H1 (cell line): Measurements from ENCODE around the gene USP12. TPM values are rescaled to one million over a fixed set of nuclear protein-coding genes. Genes with fewer than 3 reads are reported as not detected.
A peak's percentile ranks its signal among the peaks of the same experiment; 100 is the strongest.

Experiments used
- CTCF ChIA-PET: fragments of 300-600 bp; sonication (Branson Sonifier 250); formaldehyde crosslinking; loops from one replicate; lab custom pipeline; 2021; ENCODE audit not compliant: partially characterized antibody; lab: Charles Lee
- POLR2A ChIA-PET: fragments of 300-600 bp; sonication (Branson Sonifier 250); formaldehyde crosslinking; loops from one replicate; lab custom pipeline; 2021; ENCODE audit warnings: inconsistent platforms; ENCODE audit not compliant: partially characterized antibody; lab: Charles Lee
- DNase-seq, 2 experiments: peaks; one replicate each; pipeline versions ENCODE4 v3.0.0 to v3.0.0-alpha.2; 2010 to 2022; ENCODE audit warnings: low spot score in 2 of 2, low read depth in 1 of 2, mixed read lengths in 1 of 2
- FAIRE-seq: peaks from 2 replicates; lab custom pipeline; 2011; peaks lifted over from hg19 to GRCh38; lab: Jason Lieb, UNC
- H2AFZ ChIP-seq: 2 replicates; pipeline ENCODE4 v1.8.1; 2012; ENCODE audit warnings: low read length, inconsistent platforms
- H2AK5ac ChIP-seq: 2 replicates; pipeline ENCODE4 v1.6.1; 2013; ENCODE audit warnings: low read depth, low read length
- H2BK120ac ChIP-seq: replicated peaks from 2 replicates; pipeline ENCODE3; 2013; ENCODE audit warnings: low read depth, low read length, inconsistent platforms
- H2BK12ac ChIP-seq: 2 replicates; pipeline ENCODE4 v1.6.1; 2013; ENCODE audit warnings: low read depth, low read length
- H2BK15ac ChIP-seq: 2 replicates; pipeline ENCODE4 v1.6.1; 2013; ENCODE audit warnings: low read length
- H2BK20ac ChIP-seq: 2 replicates; pipeline ENCODE4 v1.6.1; 2013; ENCODE audit warnings: low read length
- H2BK5ac ChIP-seq: 2 replicates; pipeline ENCODE4 v1.6.1; 2013; ENCODE audit warnings: low read depth, low read length
- H3K14ac ChIP-seq: 2 replicates; pipeline ENCODE4 v1.6.1; 2013; ENCODE audit warnings: inconsistent platforms; ENCODE audit not compliant: insufficient read length
- H3K18ac ChIP-seq: 2 replicates; pipeline ENCODE4 v1.6.1; 2013; ENCODE audit warnings: low read length; ENCODE audit errors: extremely low read depth
- H3K23ac ChIP-seq: 2 replicates; pipeline ENCODE4 v1.6.1; 2013; ENCODE audit warnings: inconsistent platforms; ENCODE audit not compliant: insufficient read length
- H3K23me2 ChIP-seq: 2 replicates; pipeline ENCODE4 v1.6.1; 2013; ENCODE audit warnings: low read depth, low read length
- H3K27ac ChIP-seq: 2 replicates; pipeline ENCODE4 v1.6.1; 2011; ENCODE audit warnings: low read depth, low read length, inconsistent platforms
- H3K27me3 ChIP-seq, 4 experiments: replicated peaks in 1 of 4; 1 replicate in 1 of 4; 2 replicates in 3 of 4; pipeline versions ENCODE4 v1.6.1 to v1.8.1; 2011 to 2013; ENCODE audit warnings: low read length in 3 of 4, mild to moderate bottlenecking in 3 of 4, inconsistent platforms in 2 of 4, mixed read lengths in 2 of 4, moderate library complexity in 1 of 4; ENCODE audit not compliant: control insufficient read depth in 3 of 4, insufficient read depth in 3 of 4; ENCODE audit errors: extremely low read depth in 1 of 4
- H3K36me3 ChIP-seq, 4 experiments: 2 replicates each; pipeline versions ENCODE4 v1.6.1 to v1.8.1; 2011 to 2013; ENCODE audit warnings: mild to moderate bottlenecking in 4 of 4, low read length in 3 of 4, moderate library complexity in 2 of 4, control low read depth in 1 of 4, inconsistent platforms in 1 of 4; ENCODE audit not compliant: insufficient read depth in 4 of 4, control insufficient read depth in 2 of 4
- H3K4ac ChIP-seq: replicated peaks from 2 replicates; pipeline ENCODE3; 2013; ENCODE audit warnings: low read length, low read depth, mixed read lengths, inconsistent platforms; ENCODE audit not compliant: insufficient read length
- H3K4me1 ChIP-seq, 4 experiments: replicated peaks in 1 of 4; 1 replicate in 1 of 4; 2 replicates in 3 of 4; pipeline versions ENCODE4 v1.6.1 to v1.8.1; 2011 to 2013; ENCODE audit warnings: low read length in 3 of 4, inconsistent platforms in 2 of 4, mixed read lengths in 1 of 4; ENCODE audit not compliant: insufficient read depth in 4 of 4, control insufficient read depth in 3 of 4
- H3K4me2 ChIP-seq, 2 experiments: 2 replicates each; pipeline versions ENCODE4 v1.6.1 to v1.8.1; 2011 to 2013; ENCODE audit warnings: low read depth in 2 of 2, low read length in 2 of 2, control low read depth in 1 of 2, inconsistent platforms in 1 of 2, mild to moderate bottlenecking in 1 of 2; ENCODE audit not compliant: insufficient read depth in 1 of 2
- H3K4me3 ChIP-seq, 4 experiments: fragments of 200-600, 300-600 bp in 1 of 4; sonication (generic), shearing (Covaris generic), sonication (Bioruptor Twin) in 1 of 4; 2 replicates each; pipeline versions ENCODE4 v1.5.1 to v1.8.1; 2011 to 2016; ENCODE audit warnings: low read length in 4 of 4, low read depth in 3 of 4, control low read depth in 2 of 4, inconsistent platforms in 2 of 4, mild to moderate bottlenecking in 2 of 4, mixed read lengths in 1 of 4, moderate library complexity in 1 of 4; ENCODE audit not compliant: insufficient read depth in 2 of 4; ENCODE audit errors: extremely low read depth in 1 of 4
- H3K56ac ChIP-seq: replicated peaks from 2 replicates; pipeline ENCODE3; 2013; ENCODE audit warnings: low read depth, mild to moderate bottlenecking, mixed read lengths, low read length, inconsistent platforms; ENCODE audit not compliant: insufficient read length
- H3K79me1 ChIP-seq: 2 replicates; pipeline ENCODE4 v1.6.1; 2013; ENCODE audit warnings: low read depth, low read length, control low read depth
- H3K79me2 ChIP-seq, 2 experiments: 2 replicates each; pipeline versions ENCODE4 v1.6.1 to v1.8.1; 2012 to 2013; ENCODE audit warnings: low read length in 2 of 2, mild to moderate bottlenecking in 2 of 2, inconsistent platforms in 1 of 2; ENCODE audit not compliant: insufficient read depth in 2 of 2, control insufficient read depth in 1 of 2
- H3K9ac ChIP-seq, 4 experiments: replicated peaks in 1 of 4; 1 replicate in 1 of 4; 2 replicates in 3 of 4; pipeline versions ENCODE4 v1.6.1 to v1.8.1; 2011 to 2013; ENCODE audit warnings: low read depth in 3 of 4, low read length in 3 of 4, control low read depth in 2 of 4, mild to moderate bottlenecking in 2 of 4, moderate library complexity in 2 of 4, inconsistent platforms in 1 of 4; ENCODE audit errors: extremely low read depth in 1 of 4
- H3K9me3 ChIP-seq, 2 experiments: 2 replicates each; pipeline versions ENCODE4 v1.6.1 to v1.8.1; 2012 to 2013; ENCODE audit warnings: mild to moderate bottlenecking in 2 of 2, moderate library complexity in 2 of 2, control low read depth in 1 of 2, inconsistent platforms in 1 of 2, low read depth in 1 of 2, low read length in 1 of 2, mixed read lengths in 1 of 2; ENCODE audit not compliant: insufficient read depth in 2 of 2
- H4K20me1 ChIP-seq, 2 experiments: replicated peaks in 1 of 2; 2 replicates each; pipeline versions ENCODE3 to v1.8.1; 2011 to 2013; ENCODE audit warnings: inconsistent platforms in 2 of 2, low read length in 2 of 2, mild to moderate bottlenecking in 1 of 2; ENCODE audit not compliant: insufficient read depth in 2 of 2, control insufficient read depth in 1 of 2
- H4K5ac ChIP-seq: 2 replicates; pipeline ENCODE4 v1.6.1; 2013; ENCODE audit warnings: low read length, low read depth, mixed read lengths, inconsistent platforms; ENCODE audit not compliant: insufficient read length
- H4K8ac ChIP-seq: 2 replicates; pipeline ENCODE4 v1.8.0; 2013; ENCODE audit warnings: mild to moderate bottlenecking, moderate library complexity, low read length, inconsistent platforms; ENCODE audit not compliant: insufficient read depth; ENCODE audit errors: extremely low read depth
- H4K91ac ChIP-seq: replicated peaks from 2 replicates; pipeline ENCODE3; 2013; ENCODE audit warnings: low read length, mixed read lengths, inconsistent platforms; ENCODE audit not compliant: insufficient read length
- ASH2L ChIP-seq: fragments of 200-600, 300-600 bp; sonication (generic); IDR thresholded peaks from one replicate; pipeline ENCODE4 v1.7.1; 2017; ENCODE audit warnings: low read length
- CEBPB ChIP-seq: IDR thresholded peaks from 2 replicates; pipeline ENCODE4 v1.6.1; 2012; ENCODE audit warnings: low read depth, low read length
- EZH2 ChIP-seq: fragments of 200-600 bp; sonication (generic); IDR thresholded peaks from 2 replicates; pipeline ENCODE4 v1.7.1; 2012; ENCODE audit warnings: low read depth, mild to moderate bottlenecking, moderate library complexity, low read length, inconsistent platforms; ENCODE audit not compliant: severe bottlenecking
- HDAC2 ChIP-seq, 2 experiments: fragments of 300-600 bp in 1 of 2; sonication (generic) in 1 of 2; IDR thresholded peaks; 2 replicates each; pipeline ENCODE4 v1.6.1; 2011 to 2012; ENCODE audit warnings: low read depth in 2 of 2, low read length in 2 of 2, mild to moderate bottlenecking in 2 of 2, moderate library complexity in 2 of 2, borderline replicate concordance in 1 of 2, inconsistent platforms in 1 of 2
- HDAC6 ChIP-seq: IDR thresholded peaks from one replicate; pipeline ENCODE4 v1.7.1; 2012; ENCODE audit warnings: low read depth, mild to moderate bottlenecking, inconsistent platforms, low read length, moderate library complexity
- KDM1A ChIP-seq: fragments of 200-600, 300-600 bp; sonication (generic); IDR thresholded peaks from 2 replicates; pipeline ENCODE4 v1.7.1; 2016; ENCODE audit warnings: mild to moderate bottlenecking, low read length, borderline replicate concordance
- RBBP5 ChIP-seq: IDR thresholded peaks from 2 replicates; pipeline ENCODE4 v1.7.1; 2012; ENCODE audit warnings: low read depth, mild to moderate bottlenecking, inconsistent platforms, low read length, moderate library complexity, borderline replicate concordance
- RFX5 ChIP-seq: IDR thresholded peaks from 2 replicates; pipeline ENCODE4 v1.6.1; 2011; ENCODE audit warnings: low read depth, low read length, improper control_type of control experiment, borderline replicate concordance
- RNF2 ChIP-seq: fragments of 200-900, 300-1000 bp; sonication (generic); IDR thresholded peaks from 2 replicates; pipeline ENCODE4 v1.7.1; 2016; ENCODE audit warnings: borderline replicate concordance, low read depth, mild to moderate bottlenecking, antibody characterized with exemption, low read length; ENCODE audit not compliant: poor library complexity, severe bottlenecking; ENCODE audit errors: missing control alignments
- RXRA ChIP-seq: IDR thresholded peaks from 2 replicates; pipeline ENCODE4 v1.6.1; 2011; ENCODE audit warnings: low read depth, mild to moderate bottlenecking, low read length, moderate library complexity; ENCODE audit not compliant: insufficient read depth
- SP2 ChIP-seq: IDR thresholded peaks from 2 replicates; pipeline ENCODE4 v1.6.1; 2012; ENCODE audit warnings: mild to moderate bottlenecking, low read length, inconsistent platforms
- TEAD4 ChIP-seq: IDR thresholded peaks from 2 replicates; pipeline ENCODE4 v1.6.1; 2012; ENCODE audit warnings: low read depth, low read length, inconsistent platforms, mixed read lengths
- YY1 ChIP-seq: IDR thresholded peaks from 2 replicates; pipeline ENCODE4 v1.6.1; 2011; ENCODE audit warnings: low read depth, mild to moderate bottlenecking, low read length
- WGBS, 2 experiments: shearing (Covaris generic) in 1 of 2; methylation state at CpG; one replicate each; pipeline versions ENCODE4 v1.1.6 to v1.1.7; 2013 to 2015; ENCODE audit warnings: low lambda C conversion rate in 2 of 2, mixed read lengths in 2 of 2, inconsistent platforms in 1 of 2, low coverage in 1 of 2, missing lambda C conversion rate in 1 of 2; ENCODE audit not compliant: insufficient replicate concordance in 2 of 2, insufficient coverage in 1 of 2, insufficient read length in 1 of 2; ENCODE audit errors: extremely low coverage in 1 of 2, missing lambda C conversion rate in 1 of 2; 5-methylcytosine and 5-hydroxymethylcytosine counted together
- polyA plus RNA-seq, 7 experiments: library from polyadenylated mRNA; depleted of rRNA in 3 of 7; stranded (reverse) in 5 of 7; unstranded in 2 of 7; fragments of >200 nt in 5 of 7; fragments of 200-250 nt in 2 of 7; gene quantifications; 1 replicate in 5 of 7; 2 replicates in 1 of 7; 4 replicates in 1 of 7; pipeline versions ENCODE4 v1.2.1 to v1.2.3, GENCODE V29; 2011 to 2013; ENCODE audit warnings: missing spikeins in 2 of 7, mixed read lengths in 2 of 7
- total RNA-seq: library from RNA; stranded (reverse); fragmentation: NEBNext Ultra II Directional; extraction: Animal tissue kit (Norgen Biotek cat#: 25700); gene quantifications from 2 replicates; pipeline ENCODE4 v1.2.1, GENCODE V29; 2021
- TF ChIP-seq, protein P1 (sequence below): IDR thresholded peaks from 2 replicates; pipeline ENCODE4 v1.6.1; 2012; ENCODE audit warnings: inconsistent platforms

USP12 gene
- total and polyA plus RNA-seq, 2 of the 8 experiments (the other 6 are each of a cell fraction or from before 2014, with no cell fraction given): 4.0 to 30.0 TPM

DNA sequence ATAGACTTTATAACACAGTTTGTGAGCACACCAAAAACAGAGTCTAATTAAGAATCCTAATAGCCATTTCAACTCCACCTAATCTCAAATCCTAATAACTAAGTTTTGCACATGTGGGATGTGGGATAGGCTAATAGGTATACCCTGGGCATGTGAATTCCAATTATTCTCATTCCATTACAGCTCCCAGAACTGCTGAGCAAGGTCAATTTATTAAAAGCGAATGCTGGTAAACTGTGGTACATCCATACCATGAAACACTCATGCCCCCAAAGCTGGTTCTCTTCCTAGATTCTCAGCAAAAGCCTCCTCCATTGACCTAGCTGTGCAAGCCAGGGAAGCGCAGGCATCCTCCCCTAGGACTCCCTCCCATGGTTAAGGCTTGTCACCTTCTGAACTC, 113.8 kb downstream of the USP12 start:
- no peak overlapping the region for H3K4me2 ChIP-seq
- H4K20me1 ChIP-seq: no peaks in the 10 kb centered on the region
- no peaks in the 10 kb centered on the region for H3K79me2 ChIP-seq
- no peak overlapping the region for H3K56ac ChIP-seq
- TF ChIP-seq RNF2 (no peak), RBBP5 (no peak), ASH2L (no peak), TEAD4 (no peak), EZH2 (no peak), CEBPB (no peak), KDM1A (no peak), SP2 (no peak), YY1 (no peak), HDAC6 (no peak), HDAC2 (IDR thresholded peaks at IDR 0.05; ENCODE audit: borderline replicate concordance in 1 of 2, low read depth in 2 of 2, low read length in 2 of 2) (no peak), RXRA (no peak), RFX5 (no peak)
- TF ChIP-seq, protein P1, sequence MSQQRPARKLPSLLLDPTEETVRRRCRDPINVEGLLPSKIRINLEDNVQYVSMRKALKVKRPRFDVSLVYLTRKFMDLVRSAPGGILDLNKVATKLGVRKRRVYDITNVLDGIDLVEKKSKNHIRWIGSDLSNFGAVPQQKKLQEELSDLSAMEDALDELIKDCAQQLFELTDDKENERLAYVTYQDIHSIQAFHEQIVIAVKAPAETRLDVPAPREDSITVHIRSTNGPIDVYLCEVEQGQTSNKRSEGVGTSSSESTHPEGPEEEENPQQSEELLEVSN: no peak
- no peaks in the 10 kb centered on the region for H3K79me1 ChIP-seq
- no peak overlapping the region for H4K5ac ChIP-seq
- H3K27me3 ChIP-seq: no peaks in the 10 kb centered on the region; a peak in 1 of 7 replicates
- H3K18ac ChIP-seq: no peak overlapping the region
- H4K91ac ChIP-seq: no peak overlapping the region
- H3K23ac ChIP-seq: no peak overlapping the region
- no peak overlapping the region for H4K8ac ChIP-seq
- no peak overlapping the region for H2BK5ac ChIP-seq
- H3K27ac ChIP-seq: no peak overlapping the region
- no peak overlapping the region for H2BK15ac ChIP-seq
- CTCF ChIA-PET: no interaction called here
- H2BK12ac ChIP-seq: no peak overlapping the region
- H3K9me3 ChIP-seq: no peaks in the 10 kb centered on the region
- peaks cover 0 to 2% (median 0%) of the 10 kb centered on the region in 4 experiments; a peak in 1 of 7 replicates for H3K4me1 ChIP-seq
- DNase-seq (no peak), FAIRE-seq (no peak)
- POLR2A ChIA-PET: no interaction called here
- no peak overlapping the region for H2BK120ac ChIP-seq
- H3K36me3 ChIP-seq: no peaks in the 10 kb centered on the region
- no peak overlapping the region for H2AK5ac ChIP-seq
- WGBS, 2 experiments: 89% methylated on average over 2 of the region's 2 CpGs; no CpG with 5 or more reads in 1 of the 2 experiments
- peak overlapping the region; percentile 88 for H3K14ac ChIP-seq
- H2BK20ac ChIP-seq: no peak overlapping the region
- H3K23me2 ChIP-seq: no peaks in the 10 kb centered on the region
- H2AFZ ChIP-seq: no peak overlapping the region
- no peak overlapping the region for H3K4me3 ChIP-seq
- H3K9ac ChIP-seq: no peak overlapping the region
- no peak overlapping the region for H3K4ac ChIP-seq
